ENCODE measurements around the gene MLPH. TPM values are rescaled to one million over a fixed set of nuclear protein-coding genes. Genes with fewer than 3 reads are reported as not detected.
A peak's percentile ranks its signal among the peaks of the same experiment; 100 is the strongest.

MLPH gene
- 1 to 10 TPM; 5.3 to 8.7 (median 7.8) TPM for total RNA-seq

GRCh38 chr2:237486819-237487448, at the start of gene MLPH:
Gene MLPH, plus strand, starts transcription at chr2:237487251. Its CDS starts 6,176 bp downstream, at chr2:237493427.
- DNase-seq (ENCODE audit: extremely low spot score): no peak
- intact Hi-C loops (cut with DNase I): no loop called here
- Histone ChIP-seq H3K9me3 (peaks cover 0 to 22% (median 15%) of the 10 kb centered on the region in 4 donors), H3K27me3 (peaks cover 0 to 41% (median 7%) of the 10 kb centered on the region in 4 donors), H3K4me1 (peaks cover 27 to 31% (median 29%) of the 10 kb centered on the region in 4 donors), H3K4me3 (peak within 1 kb of the TSS; percentile 51 to 64 (median 53)), H3K36me3 (no peaks in the 10 kb centered on the region), H3K27ac (replicated peaks in 1 of 4) (peak within 1 kb of the TSS in 1 of 4 donors; percentile 9)
- TF ChIP-seq POLR2A (IDR thresholded peaks at IDR 0.05; ENCODE audit: low read depth) (no peak), EP300 (IDR thresholded peaks at IDR 0.05) (no peak), POLR2AphosphoS5 (IDR thresholded peaks at IDR 0.05) (peak in 1 of 2 donors; percentile 54), CTCF (IDR thresholded peaks at IDR 0.05) (no peak)
- 18% methylated on average over 5 of the region's 63 CpGs for WGBS

GRCh38 chr2:237437566-237437965, 49.5 kb upstream of the MLPH start:
- Histone ChIP-seq H3K36me3 (no peaks in the 10 kb centered on the region), H3K27me3 (no peaks in the 10 kb centered on the region), H3K4me3 (no peak overlapping the region), H3K9me3 (no peaks in the 10 kb centered on the region), H3K4me1 (peaks cover 16 to 74% (median 67%) of the 10 kb centered on the region in 4 donors), H3K27ac (replicated peaks in 1 of 4) (peak overlapping the region in 2 of 4 donors; percentile 5 to 83)
- WGBS: 84% methylated on average over 4 of the region's 5 CpGs
- intact Hi-C loops (cut with DNase I): no loop called here
- TF ChIP-seq POLR2AphosphoS5 (IDR thresholded peaks at IDR 0.05) (no peak), POLR2A (IDR thresholded peaks at IDR 0.05; ENCODE audit: low read depth) (no peak), EP300 (IDR thresholded peaks at IDR 0.05) (no peak), CTCF (IDR thresholded peaks at IDR 0.05) (no peak)
- no peak for DNase-seq (ENCODE audit: extremely low spot score)

GRCh38 chr2:237438080-237438940, 48.7 kb upstream of the MLPH start:
- Histone ChIP-seq H3K4me3 (no peak overlapping the region), H3K27ac (replicated peaks in 1 of 4) (peak overlapping the region in 1 of 4 donors; percentile 20), H3K9me3 (no peaks in the 10 kb centered on the region), H3K27me3 (no peaks in the 10 kb centered on the region), H3K4me1 (peaks cover 16 to 72% (median 67%) of the 10 kb centered on the region in 4 donors), H3K36me3 (no peaks in the 10 kb centered on the region)
- 69% methylated on average over 8 of the region's 8 CpGs for WGBS
- intact Hi-C loops (cut with DNase I): no loop called here
- no peak for TF ChIP-seq CTCF (IDR thresholded peaks at IDR 0.05)
- no peak for TF ChIP-seq POLR2A (IDR thresholded peaks at IDR 0.05; ENCODE audit: low read depth)
- no peak for TF ChIP-seq POLR2AphosphoS5 (IDR thresholded peaks at IDR 0.05)
- TF ChIP-seq EP300 (IDR thresholded peaks at IDR 0.05): no peak
- no peak for DNase-seq (ENCODE audit: extremely low spot score)

GRCh38 chr2:237440819-237441281, 46.2 kb upstream of the MLPH start:
- intact Hi-C loops (cut with DNase I): no loop called here
- no peak for TF ChIP-seq CTCF (IDR thresholded peaks at IDR 0.05)
- no peak for TF ChIP-seq POLR2A (IDR thresholded peaks at IDR 0.05; ENCODE audit: low read depth)
- no peak for TF ChIP-seq EP300 (IDR thresholded peaks at IDR 0.05)
- no peak for TF ChIP-seq POLR2AphosphoS5 (IDR thresholded peaks at IDR 0.05)
- no peak for DNase-seq (ENCODE audit: extremely low spot score)
- Histone ChIP-seq H3K36me3 (no peaks in the 10 kb centered on the region), H3K4me3 (no peak overlapping the region), H3K27me3 (no peaks in the 10 kb centered on the region), H3K4me1 (peaks cover 8 to 47% (median 45%) of the 10 kb centered on the region in 4 donors), H3K27ac (replicated peaks in 1 of 4) (peak overlapping the region; percentile 53 to 66 (median 62)), H3K9me3 (no peaks in the 10 kb centered on the region)
- 27% methylated on average over 2 of the region's 2 CpGs for WGBS
